GM23338 (cell line): ENCODE data around the gene GSTM5. TPM values are rescaled to one million over a fixed set of nuclear protein-coding genes. Genes with fewer than 3 reads are reported as not detected.

Experiments used
- ATAC-seq: fragments of 200-7000 bp; cut with Tn5 transposase; 3 replicates; pipeline ENCODE4 v1.9.1; 2020
- DNase-seq: peaks from one replicate; pipeline ENCODE4 v3.0.0-alpha.2; 2015; ENCODE audit warnings: low spot score
- H2AFZ ChIP-seq: fragments of 200-600 bp; sonication (generic); 2 replicates; pipeline ENCODE4 v1.8.0; 2016; ENCODE audit warnings: antibody characterized with exemption, mild to moderate bottlenecking, moderate library complexity
- H3F3A ChIP-seq: fragments of 200-600 bp; sonication (generic); replicated peaks from 2 replicates; pipeline ENCODE4 v1.8.0; 2017; ENCODE audit warnings: antibody characterized with exemption, mixed run types, low read depth
- H3K27ac ChIP-seq: fragments of 200-600 bp; sonication (generic); 2 replicates; pipeline ENCODE4 v1.6.1; 2016; ENCODE audit warnings: low read depth
- H3K27me3 ChIP-seq: fragments of 200-600 bp; sonication (generic); 2 replicates; pipeline ENCODE4 v1.8.0; 2016; ENCODE audit warnings: mild to moderate bottlenecking, mixed run types, moderate library complexity; ENCODE audit not compliant: insufficient read depth
- H3K36me3 ChIP-seq: fragments of 200-600 bp; sonication (generic); 2 replicates; pipeline ENCODE4 v1.8.0; 2016; ENCODE audit warnings: mild to moderate bottlenecking; ENCODE audit not compliant: insufficient read depth
- H3K4me1 ChIP-seq: fragments of 200-600 bp; sonication (generic); 2 replicates; pipeline ENCODE4 v1.8.0; 2016; ENCODE audit warnings: mild to moderate bottlenecking, moderate library complexity; ENCODE audit not compliant: insufficient read depth
- H3K4me2 ChIP-seq: fragments of 200-600 bp; sonication (generic); 2 replicates; pipeline ENCODE4 v1.7.1; 2017; ENCODE audit warnings: mixed run types
- H3K4me3 ChIP-seq: fragments of 200-600 bp; sonication (generic); 2 replicates; pipeline ENCODE4 v1.6.1; 2016; ENCODE audit warnings: mixed run types
- H3K79me2 ChIP-seq: fragments of 200-600 bp; sonication (generic); replicated peaks from 2 replicates; pipeline ENCODE4 v1.8.0; 2017; ENCODE audit warnings: mild to moderate bottlenecking; ENCODE audit not compliant: insufficient read depth
- H3K9me2 ChIP-seq: fragments of 200-600 bp; sonication (generic); 2 replicates; pipeline ENCODE4 v1.8.0; 2017; ENCODE audit not compliant: insufficient read depth
- H4K20me1 ChIP-seq: fragments of 200-600 bp; sonication (generic); replicated peaks from 2 replicates; pipeline ENCODE4 v1.8.0; 2017; ENCODE audit warnings: mild to moderate bottlenecking; ENCODE audit not compliant: insufficient read depth
- H3K27ac Mint-ChIP-seq: 2 replicates; pipeline ENCODE4 v1.8.0; 2020; ENCODE audit warnings: inconsistent platforms, mild to moderate bottlenecking, moderate library complexity, mixed read lengths
- H3K27me3 Mint-ChIP-seq: 3 replicates; pipeline ENCODE4 v1.8.0; 2022; ENCODE audit warnings: low read depth, mild to moderate bottlenecking, moderate library complexity, mixed read lengths, inconsistent platforms; ENCODE audit not compliant: insufficient read depth, poor library complexity
- H3K36me3 Mint-ChIP-seq: 3 replicates; pipeline ENCODE4 v1.8.0; 2021; ENCODE audit warnings: low read depth, mild to moderate bottlenecking, inconsistent platforms, moderate library complexity, mixed read lengths
- H3K4me1 Mint-ChIP-seq: 3 replicates; pipeline ENCODE4 v1.8.0; 2020; ENCODE audit warnings: mild to moderate bottlenecking, inconsistent platforms, mixed read lengths
- H3K4me3 Mint-ChIP-seq: 3 replicates; pipeline ENCODE4 v1.8.0; 2021; ENCODE audit warnings: moderate library complexity, mild to moderate bottlenecking, inconsistent platforms, mixed read lengths
- H3K9me3 Mint-ChIP-seq: 3 replicates; pipeline ENCODE4 v1.8.0; 2020; ENCODE audit warnings: moderate library complexity, mild to moderate bottlenecking, inconsistent platforms, mixed read lengths
- CREB1 ChIP-seq: fragments of 250-450 bp; sonication (Bioruptor Pico); IDR thresholded peaks from 2 replicates; pipeline ENCODE4 v1.5.0; 2020; ENCODE audit warnings: low read depth, mild to moderate bottlenecking, moderate library complexity
- ETS1 ChIP-seq: IDR thresholded peaks from 2 replicates; pipeline ENCODE4 v1.6.1; 2016; ENCODE audit warnings: antibody characterized with exemption
- EZH2 ChIP-seq: fragments of 200-600 bp; sonication (generic); IDR thresholded peaks from one replicate; pipeline ENCODE4 v1.8.0; 2017; ENCODE audit warnings: antibody characterized with exemption, mild to moderate bottlenecking, low read depth; ENCODE audit not compliant: unreplicated experiment
- JUNB ChIP-seq: IDR thresholded peaks from one replicate; pipeline ENCODE4 v1.6.1; 2016; ENCODE audit warnings: antibody characterized with exemption; ENCODE audit not compliant: unreplicated experiment
- POLR2AphosphoS5 ChIP-seq: IDR thresholded peaks from 2 replicates; pipeline ENCODE4 v1.6.1; 2016; ENCODE audit warnings: antibody characterized with exemption, low read depth
- STAT1 ChIP-seq: IDR thresholded peaks from one replicate; pipeline ENCODE4 v1.6.1; 2016; ENCODE audit warnings: antibody characterized with exemption; ENCODE audit not compliant: unreplicated experiment
- ZNF114 ChIP-seq: fragments of 250-450 bp; sonication (Bioruptor Pico); IDR thresholded peaks from 2 replicates; pipeline ENCODE4 v1.5.0; 2020; ENCODE audit warnings: mild to moderate bottlenecking, moderate library complexity
- ZNF331 ChIP-seq: fragments of 250-450 bp; sonication (Bioruptor Pico); IDR thresholded peaks from 2 replicates; pipeline ENCODE4 v1.5.0; 2020; ENCODE audit warnings: low read depth, mild to moderate bottlenecking, moderate library complexity
- ZNF462 ChIP-seq: fragments of 250-450 bp; sonication (Bioruptor Pico); IDR thresholded peaks from 2 replicates; pipeline ENCODE4 v1.5.0; 2020; ENCODE audit warnings: mild to moderate bottlenecking, moderate library complexity
- polyA plus RNA-seq: library from polyadenylated mRNA; unstranded; fragments of >200 nt; fragmentation: Nextera tagmentation; extraction: Ambion mirVana; gene quantifications from 2 replicates; pipeline ENCODE4 v1.2.1, GENCODE V29; 2016
- total RNA-seq: library from RNA; depleted of rRNA; stranded (reverse); fragments of >200 nt; shearing (Covaris generic); gene quantifications from 2 replicates; pipeline ENCODE4 v1.2.3, GENCODE V29; 2014

GSTM5 gene
- total and polyA plus RNA-seq, 2 experiments from 2014 or later: 2.5 to 5.0 TPM

GRCh38 chr1:109763646-109764415 is 51.8 kb downstream of the GSTM5 start, which contains the start of gene EPS8L3 (continued):
- TF ChIP-seq ZNF462 (no peak), CREB1 (no peak), EZH2 (no peak)

GRCh38 chr1:109764561-109765482 is 52.8 kb downstream of the GSTM5 start:
- H3K27me3 Mint-ChIP-seq: peaks cover 15% of the 10 kb centered on the region
- no peak for DNase-seq
- H3K4me3 Mint-ChIP-seq: no peak overlapping the region
- TF ChIP-seq POLR2AphosphoS5: no peak
- no peak for TF ChIP-seq ETS1
- no peak for TF ChIP-seq ZNF114 (CRISPR knock-in tag)
- no peak for TF ChIP-seq CREB1
- no peak for TF ChIP-seq STAT1
- TF ChIP-seq ZNF331 (CRISPR knock-in tag): no peak
- TF ChIP-seq JUNB: no peak

More at GRCh38 chr1:109764561-109765482, 52.8 kb downstream of the GSTM5 start:
- Histone ChIP-seq H3K4me3 (no peak overlapping the region), H3K79me2 (no peaks in the 10 kb centered on the region), H2AFZ (no peak overlapping the region), H3K9me2 (no peaks in the 10 kb centered on the region), H3K4me1 (no peaks in the 10 kb centered on the region), H3K4me2 (no peak overlapping the region), H3K36me3 (no peaks in the 10 kb centered on the region), H3K27me3 (no peaks in the 10 kb centered on the region), H3F3A (no peaks in the 10 kb centered on the region), H4K20me1 (no peaks in the 10 kb centered on the region), H3K27ac (no peak overlapping the region)
- H3K9me3 Mint-ChIP-seq: no peaks in the 10 kb centered on the region; the same call in 2 of the 3 replicates
- ATAC-seq: no peak
- H3K36me3 Mint-ChIP-seq: no peaks in the 10 kb centered on the region; the same call in 2 of the 3 replicates
- H3K4me1 Mint-ChIP-seq: peaks cover 5% of the 10 kb centered on the region
- H3K27ac Mint-ChIP-seq: no peak overlapping the region
